Measurements from ENCODE around the gene MICOS13. TPM values are rescaled to one million over a fixed set of nuclear protein-coding genes. Genes with fewer than 3 reads are reported as not detected.
A peak's percentile ranks its signal among the peaks of the same experiment; 100 is the strongest.

Gene MICOS13
- total RNA-seq, 2 experiments from 2014 or later = 21.7 to 23.0 TPM

DNA sequence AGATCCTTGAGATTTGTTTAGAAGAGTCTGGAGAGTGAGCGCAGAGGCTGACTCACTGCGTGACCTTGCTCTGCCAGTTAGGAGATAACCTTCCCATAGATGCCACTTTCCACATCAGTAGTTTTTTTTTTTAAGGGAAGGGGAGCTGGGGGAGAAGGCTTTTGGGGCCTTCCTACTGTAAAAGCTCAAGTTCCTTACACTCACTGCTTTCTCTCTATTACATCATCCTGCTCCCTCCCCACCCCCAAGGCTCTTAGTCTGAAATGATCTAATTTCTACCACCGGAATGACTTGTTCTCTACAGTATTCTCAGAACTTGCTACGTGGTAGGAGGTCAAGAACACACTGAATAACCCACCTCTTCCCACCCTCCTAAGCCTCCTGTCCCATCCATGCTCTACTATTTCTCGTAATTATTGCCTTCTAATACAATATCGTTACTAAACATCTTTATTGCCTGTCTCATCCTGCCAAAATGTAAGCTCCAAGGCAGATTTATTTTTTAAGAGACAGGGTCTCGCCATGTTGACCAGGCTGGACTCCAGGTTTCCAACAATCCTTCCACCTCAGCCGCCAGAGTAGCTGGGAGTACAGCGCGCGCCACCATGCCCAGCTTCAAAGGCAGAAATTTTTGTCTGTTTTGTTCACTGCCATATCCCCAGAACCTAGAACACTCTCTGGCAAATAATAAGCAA is 38.4 kb upstream of the MICOS13 start:
- CTCF ChIA-PET = interaction anchor here (1.3 to 3.4 kb wide), 3 partner anchors 29 to 85 kb away, joined by 6 to 13 read pairs (median 6); partner anchors contain the start of genes NRTN and RPL36
- peaks cover 26% of the 10 kb centered on the region for H3K4me1 Mint-ChIP-seq (ENCODE audit: low read depth)
- H3K4me1 ChIP-seq (ENCODE audit: insufficient read depth, low read length) = peaks cover 34% of the 10 kb centered on the region
- TF ChIP-seq, protein P1, sequence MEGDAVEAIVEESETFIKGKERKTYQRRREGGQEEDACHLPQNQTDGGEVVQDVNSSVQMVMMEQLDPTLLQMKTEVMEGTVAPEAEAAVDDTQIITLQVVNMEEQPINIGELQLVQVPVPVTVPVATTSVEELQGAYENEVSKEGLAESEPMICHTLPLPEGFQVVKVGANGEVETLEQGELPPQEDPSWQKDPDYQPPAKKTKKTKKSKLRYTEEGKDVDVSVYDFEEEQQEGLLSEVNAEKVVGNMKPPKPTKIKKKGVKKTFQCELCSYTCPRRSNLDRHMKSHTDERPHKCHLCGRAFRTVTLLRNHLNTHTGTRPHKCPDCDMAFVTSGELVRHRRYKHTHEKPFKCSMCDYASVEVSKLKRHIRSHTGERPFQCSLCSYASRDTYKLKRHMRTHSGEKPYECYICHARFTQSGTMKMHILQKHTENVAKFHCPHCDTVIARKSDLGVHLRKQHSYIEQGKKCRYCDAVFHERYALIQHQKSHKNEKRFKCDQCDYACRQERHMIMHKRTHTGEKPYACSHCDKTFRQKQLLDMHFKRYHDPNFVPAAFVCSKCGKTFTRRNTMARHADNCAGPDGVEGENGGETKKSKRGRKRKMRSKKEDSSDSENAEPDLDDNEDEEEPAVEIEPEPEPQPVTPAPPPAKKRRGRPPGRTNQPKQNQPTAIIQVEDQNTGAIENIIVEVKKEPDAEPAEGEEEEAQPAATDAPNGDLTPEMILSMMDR (IDR thresholded peaks at IDR 0.05) = no peak
- POLR2A ChIA-PET = interaction anchor here (1.0 to 2.2 kb wide), 4 partner anchors 27 to 32 kb away, joined by 4 to 29 read pairs (median 14); partner anchors contain the start of gene RPL36
- DNase-seq (peak in 2 of 14 experiments; percentile 36 to 51), ATAC-seq (ENCODE audit: poor library complexity) (no peak)
- H3K9me3 Mint-ChIP-seq = no peaks in the 10 kb centered on the region
- H3K27me3 Mint-ChIP-seq = no peaks in the 10 kb centered on the region
- peak overlapping the region; percentile 69 for H3K4me3 ChIP-seq (ENCODE audit: low read length)
- peak overlapping the region; percentile 94 for H3K4me3 Mint-ChIP-seq
- H3K36me3 ChIP-seq (ENCODE audit: insufficient read depth, low read length) = peaks cover 19% of the 10 kb centered on the region
- peaks cover 27% of the 10 kb centered on the region for H3K36me3 Mint-ChIP-seq (ENCODE audit: low read depth)
- H3K27ac Mint-ChIP-seq = peak overlapping the region; percentile 96
- no peaks in the 10 kb centered on the region for H3K27me3 ChIP-seq (ENCODE audit: control insufficient read depth in 1 of 2, insufficient read depth in 2 of 2, low read length in 2 of 2)
- intact Hi-C loops (cut with DNase I, micrococcal nuclease) = no loop called here
- no peaks in the 10 kb centered on the region for H3K9me3 ChIP-seq (ENCODE audit: control insufficient read depth in 1 of 2, insufficient read depth in 1 of 2, low read length in 2 of 2)
- peak overlapping the region; percentile 82 to 88 for H3K27ac ChIP-seq (ENCODE audit: low read depth in 1 of 2, low read length in 2 of 2)

- Mint-ChIP-seq H3K4me3 (peak overlapping the region; percentile 94), H3K9me3 (no peaks in the 10 kb centered on the region), H3K36me3 (ENCODE audit: low read depth) (peaks cover 33% of the 10 kb centered on the region), H3K27ac (peak overlapping the region; percentile 96), H3K4me1 (ENCODE audit: low read depth) (peaks cover 26% of the 10 kb centered on the region), H3K27me3 (no peaks in the 10 kb centered on the region)
- H3K9me3 ChIP-seq (ENCODE audit: control insufficient read depth in 1 of 2, insufficient read depth in 1 of 2, low read length in 2 of 2) = no peaks in the 10 kb centered on the region
- peaks cover 34% of the 10 kb centered on the region for H3K4me1 ChIP-seq (ENCODE audit: insufficient read depth, low read length)
- ATAC-seq (ENCODE audit: poor library complexity) (no peak), DNase-seq (no peak)
- intact Hi-C loops (cut with DNase I, micrococcal nuclease) = no loop called here
- H3K27ac ChIP-seq (ENCODE audit: low read depth in 1 of 2, low read length in 2 of 2) = no peak overlapping the region
- no peak overlapping the region for H3K4me3 ChIP-seq (ENCODE audit: low read length)
- TF ChIP-seq, protein P1 (IDR thresholded peaks at IDR 0.05) = no peak
- CTCF ChIA-PET = interaction anchor here (1.3 kb wide), 1 partner anchor 28 kb away, joined by 6 read pairs; the partner anchor contains the start of gene RPL36
- no peaks in the 10 kb centered on the region for H3K27me3 ChIP-seq (ENCODE audit: control insufficient read depth in 1 of 2, insufficient read depth in 2 of 2, low read length in 2 of 2)
- POLR2A ChIA-PET = interaction anchor here (1.0 to 2.2 kb wide), 3 partner anchors 26 to 28 kb away, joined by 4 to 25 read pairs (median 4); partner anchors contain the start of gene RPL36
- peaks cover 25% of the 10 kb centered on the region for H3K36me3 ChIP-seq (ENCODE audit: insufficient read depth, low read length)
Observed at GRCh38 chr19:5718037-5718578, 37.8 kb upstream of the MICOS13 start.

DNA sequence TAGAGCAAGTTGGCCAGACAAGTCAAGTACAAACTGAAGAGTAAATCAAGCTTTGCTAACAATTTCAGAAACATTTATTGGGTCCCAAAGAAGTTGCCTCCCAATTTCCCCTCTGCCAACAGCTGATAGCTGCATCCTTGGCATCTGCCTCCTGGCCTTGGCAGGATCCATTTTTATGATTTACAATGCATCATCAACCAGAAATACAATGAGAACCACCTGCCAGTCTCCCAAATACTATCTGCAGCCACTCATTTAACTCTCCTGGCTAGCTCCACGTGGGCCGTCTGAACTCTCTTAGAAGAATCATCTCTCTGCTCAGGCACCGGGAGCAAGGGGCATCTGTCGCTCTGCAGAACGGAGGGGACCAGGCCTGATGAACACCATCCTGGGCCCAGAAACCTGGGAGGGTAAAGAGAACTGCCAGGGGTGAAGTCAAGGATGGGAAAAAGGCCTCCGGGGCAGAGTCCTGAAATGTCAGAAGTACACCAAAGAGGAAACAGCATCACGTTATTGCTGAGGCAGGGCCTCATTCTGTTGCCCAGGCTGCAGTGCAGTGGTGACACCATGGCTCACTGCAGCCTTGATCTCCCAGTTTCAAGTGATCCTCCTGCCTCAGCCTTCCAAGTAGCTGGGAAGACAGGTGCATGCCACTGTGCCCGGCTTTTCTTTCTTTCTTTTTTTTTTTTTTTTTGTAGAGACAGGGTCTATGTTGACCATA is 37.1 kb upstream of the MICOS13 start:
- Histone ChIP-seq H3K27me3 (ENCODE audit: control insufficient read depth in 1 of 2, insufficient read depth in 2 of 2, low read length in 2 of 2) (no peaks in the 10 kb centered on the region), H3K27ac (ENCODE audit: low read depth in 1 of 2, low read length in 2 of 2) (no peak overlapping the region), H3K36me3 (ENCODE audit: insufficient read depth, low read length) (peaks cover 32% of the 10 kb centered on the region), H3K4me3 (ENCODE audit: low read length) (no peak overlapping the region), H3K4me1 (ENCODE audit: insufficient read depth, low read length) (peaks cover 34% of the 10 kb centered on the region), H3K9me3 (ENCODE audit: control insufficient read depth in 1 of 2, insufficient read depth in 1 of 2, low read length in 2 of 2) (no peaks in the 10 kb centered on the region)
- peaks cover 26% of the 10 kb centered on the region for H3K4me1 Mint-ChIP-seq (ENCODE audit: low read depth)
- CTCF ChIA-PET = interaction anchor here (1.7 kb wide), 1 partner anchor 27 kb away, joined by 7 read pairs; the partner anchor contains the start of gene RPL36
- peak overlapping the region; percentile 55 for H3K27ac Mint-ChIP-seq
- peak overlapping the region; percentile 45 for H3K4me3 Mint-ChIP-seq
- intact Hi-C loops (cut with DNase I, micrococcal nuclease) = no loop called here
- POLR2A ChIA-PET = no interaction called here
- no peak for ATAC-seq (ENCODE audit: poor library complexity)
- no peaks in the 10 kb centered on the region for H3K27me3 Mint-ChIP-seq
- TF ChIP-seq, protein P1 (IDR thresholded peaks at IDR 0.05) = no peak
- peaks cover 38% of the 10 kb centered on the region for H3K36me3 Mint-ChIP-seq (ENCODE audit: low read depth)
- H3K9me3 Mint-ChIP-seq = no peaks in the 10 kb centered on the region
- no peak for DNase-seq

All from CD4-positive, alpha-beta T cell (primary cell).